GM21723 (cell line): ENCODE results near the gene PDE9A.
"Not testable (repeated sequence)": the region's sequence is repeated elsewhere in the genome, so short reads cannot be mapped to it uniquely, and the experiment has no call there.

Source experiments
- ATAC-seq: cut with Tn5 transposase; IDR thresholded peaks from one replicate; pipeline ENCODE4 v1.9.1; 2021; ENCODE audit warnings: mild to moderate bottlenecking, moderate library complexity; ENCODE audit not compliant: unreplicated experiment

The PDE9A gene

GRCh38 chr21:42624095-42624790, 29.2 kb upstream of the PDE9A start:
- ATAC-seq = no peak

GRCh38 chr21:42624936-42625335, 28.5 kb upstream of the PDE9A start:
- no peak for ATAC-seq

DNA sequence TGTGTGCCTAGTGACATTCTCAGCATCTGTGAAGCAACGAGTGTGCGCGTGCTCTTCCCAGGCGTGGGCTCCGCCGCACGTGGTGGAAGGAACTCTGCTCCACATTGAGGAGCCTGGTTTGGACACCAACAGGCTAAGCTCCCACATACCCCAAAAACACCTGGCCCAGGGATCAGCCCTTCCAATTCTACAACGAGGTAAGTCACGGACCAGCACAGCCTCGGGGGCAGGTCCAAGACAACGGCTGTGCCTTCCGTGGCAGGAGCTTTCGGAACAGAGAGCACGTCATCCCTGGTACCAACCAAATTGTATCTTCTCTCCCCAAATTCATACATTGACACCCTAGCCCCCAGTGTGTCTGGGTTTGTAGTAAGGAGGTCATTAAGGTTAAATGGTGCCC, 27.2 kb upstream of the PDE9A start:
- no peak for ATAC-seq

GRCh38 chr21:42627527-42628289, 25.7 kb upstream of the PDE9A start:
- ATAC-seq = no peak

DNA sequence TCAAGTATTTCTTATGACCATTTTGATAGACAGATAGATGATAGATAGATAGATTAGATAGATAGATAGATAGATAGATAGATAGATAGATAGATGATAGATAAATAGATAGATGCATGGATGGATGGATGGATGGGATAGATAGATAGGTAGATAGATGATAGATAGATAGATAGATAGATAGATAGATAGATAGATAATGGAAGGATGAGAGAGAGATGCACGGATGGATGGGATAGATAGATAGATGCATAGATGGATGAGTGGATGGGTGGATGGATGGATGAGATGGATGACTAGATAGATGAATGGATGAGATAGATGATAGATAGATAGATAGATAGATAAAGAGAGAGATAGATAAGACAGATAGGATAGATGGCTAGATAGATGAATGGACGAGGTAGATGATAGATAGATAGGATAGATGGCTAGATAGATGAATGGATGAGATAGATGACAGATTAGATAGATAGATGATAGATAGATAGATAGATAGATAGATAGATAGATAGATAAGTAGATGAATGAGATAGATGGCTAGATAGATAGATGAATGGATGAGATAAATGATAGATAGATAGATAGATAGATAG, 24.9 kb upstream of the PDE9A start:
- not testable (repeated sequence) for ATAC-seq

- ATAC-seq = no peak
Measured at GRCh38 chr21:42629933-42630589, 23.4 kb upstream of the PDE9A start.

- ATAC-seq = no peak
Measured at GRCh38 chr21:42630626-42631025, 22.8 kb upstream of the PDE9A start.

GRCh38 chr21:42631142-42631541, 22.3 kb upstream of the PDE9A start:
- no peak for ATAC-seq

DNA sequence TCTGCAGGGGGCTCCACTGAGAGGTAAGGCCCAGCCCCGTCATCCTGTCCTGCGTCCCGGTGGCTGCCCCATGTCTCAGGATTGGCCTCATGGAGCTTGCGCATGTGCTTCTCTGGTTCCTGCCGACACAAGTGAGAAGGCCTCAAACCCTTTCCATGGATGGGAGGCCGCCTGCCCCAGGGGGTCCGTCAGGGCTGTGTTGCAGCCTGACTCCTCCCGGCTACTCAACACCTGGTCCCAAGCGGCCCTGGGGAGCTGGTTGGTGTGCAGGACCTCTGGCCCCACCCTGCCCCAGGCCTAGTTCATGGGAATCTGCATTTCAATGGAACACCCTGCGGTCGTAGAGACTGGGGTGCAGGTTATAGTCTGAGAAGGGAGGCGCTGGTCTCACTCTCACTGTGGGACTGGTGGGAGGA, 21.1 kb upstream of the PDE9A start:
- no peak for ATAC-seq

DNA sequence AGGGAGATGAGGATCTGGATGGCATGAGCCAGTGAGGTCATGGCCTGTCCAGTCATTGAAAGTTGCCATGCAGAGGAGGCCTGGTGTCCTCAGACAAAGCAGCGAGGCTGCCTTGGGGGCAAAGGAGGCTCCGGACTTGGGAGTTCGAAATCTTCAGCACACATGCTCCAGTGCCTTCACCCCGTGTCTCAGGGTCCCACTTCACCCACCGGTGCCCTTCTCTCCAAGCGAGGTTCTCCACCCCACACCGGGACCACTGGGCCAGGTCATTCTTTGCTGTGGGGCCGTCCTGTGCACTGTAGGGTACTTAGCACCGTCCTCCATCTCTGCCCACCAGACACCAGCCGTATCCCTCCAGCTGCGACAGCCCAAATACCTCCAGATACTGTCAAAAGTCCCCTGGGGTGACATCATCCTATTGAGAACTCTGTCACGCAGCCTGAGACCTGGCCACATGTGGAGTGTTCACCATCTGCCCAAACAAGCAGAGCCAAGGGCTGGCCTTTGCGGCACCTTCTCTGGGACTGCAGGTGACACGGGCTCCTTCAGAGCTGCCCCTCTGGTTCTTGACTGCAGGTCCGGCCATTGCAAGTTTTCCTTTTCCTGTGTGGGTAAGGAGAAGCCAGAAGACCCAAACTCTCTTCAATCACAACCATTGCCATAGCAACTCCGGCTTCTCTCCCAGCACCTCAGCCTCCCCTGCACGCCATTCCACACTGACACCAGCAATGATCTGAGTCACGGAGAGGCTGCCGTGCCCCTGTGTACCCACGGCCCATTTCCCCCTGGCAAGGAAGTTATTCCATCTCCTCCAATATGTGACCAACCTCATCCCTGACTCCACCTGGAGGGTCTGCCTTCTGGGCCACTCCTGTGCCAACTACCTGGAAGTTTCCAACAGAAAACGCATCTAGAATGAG, 20.4 kb upstream of the PDE9A start:
- ATAC-seq = no peak

- ATAC-seq = no peak
Measured at GRCh38 chr21:42633858-42634257, 19.6 kb upstream of the PDE9A start.

DNA sequence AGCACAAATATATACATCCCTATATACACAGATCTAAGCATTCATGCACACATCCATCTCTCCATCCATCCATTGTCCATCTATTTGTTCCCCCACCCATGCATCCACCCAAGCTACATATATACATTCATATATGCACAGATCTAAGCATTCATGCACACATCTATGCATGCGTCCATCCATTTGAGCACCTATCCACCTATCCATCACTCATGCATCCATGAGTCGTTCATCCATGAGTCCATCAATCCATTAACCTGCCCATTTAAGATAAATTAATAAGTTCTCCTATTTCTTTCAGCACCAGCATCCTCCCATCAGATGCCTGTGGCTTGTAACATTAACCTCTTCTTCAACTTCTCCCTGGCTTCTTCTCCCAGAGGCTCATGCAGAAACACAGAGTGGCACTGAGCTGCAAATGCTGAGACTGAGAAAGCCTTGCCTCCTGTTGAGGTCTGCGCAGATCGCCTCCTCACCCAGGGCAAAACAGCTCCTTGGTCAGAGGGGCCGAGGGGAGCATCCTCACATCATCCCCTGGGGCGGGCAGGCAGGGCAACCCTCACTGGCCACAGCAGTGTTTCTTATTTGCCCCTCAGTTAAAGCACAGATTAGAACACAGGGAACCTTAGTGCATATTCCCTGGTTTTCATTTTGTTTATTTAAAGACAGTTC, 17.4 kb upstream of the PDE9A start:
- ATAC-seq = no peak

DNA sequence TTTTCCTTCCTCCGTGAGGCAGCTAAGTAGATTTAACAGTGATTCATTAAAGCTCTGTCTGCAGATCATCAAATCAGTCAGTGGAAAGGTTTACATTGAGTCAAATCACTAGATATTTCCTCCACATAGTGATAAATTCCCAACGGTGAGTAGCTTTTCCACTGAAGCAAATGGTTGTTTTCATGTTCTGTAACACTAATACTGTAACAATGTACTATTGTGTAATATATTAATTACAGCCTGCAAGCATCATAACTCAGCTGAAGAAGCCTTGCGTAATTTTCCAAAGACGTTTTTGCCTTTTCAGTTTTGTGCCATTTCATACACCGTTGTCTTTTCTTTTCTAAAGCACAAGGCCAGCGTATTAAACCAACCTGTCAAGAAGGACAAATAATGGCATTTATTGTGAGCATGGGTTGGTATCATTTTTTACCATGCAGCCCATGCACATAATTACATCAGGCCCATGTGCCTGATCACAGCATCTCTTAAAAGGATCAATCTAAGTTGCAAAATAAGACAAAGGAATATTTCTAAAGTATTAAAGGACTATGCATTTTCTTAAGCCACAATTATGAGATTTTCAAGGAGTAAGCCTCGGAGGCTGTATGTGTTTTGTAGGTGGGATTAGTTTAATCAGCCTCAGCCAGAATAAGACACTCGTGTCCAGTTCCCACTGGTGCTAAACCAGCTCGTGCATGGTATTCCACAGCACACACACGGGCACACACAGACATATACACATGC, 16.7 kb upstream of the PDE9A start:
- ATAC-seq = no peak

DNA sequence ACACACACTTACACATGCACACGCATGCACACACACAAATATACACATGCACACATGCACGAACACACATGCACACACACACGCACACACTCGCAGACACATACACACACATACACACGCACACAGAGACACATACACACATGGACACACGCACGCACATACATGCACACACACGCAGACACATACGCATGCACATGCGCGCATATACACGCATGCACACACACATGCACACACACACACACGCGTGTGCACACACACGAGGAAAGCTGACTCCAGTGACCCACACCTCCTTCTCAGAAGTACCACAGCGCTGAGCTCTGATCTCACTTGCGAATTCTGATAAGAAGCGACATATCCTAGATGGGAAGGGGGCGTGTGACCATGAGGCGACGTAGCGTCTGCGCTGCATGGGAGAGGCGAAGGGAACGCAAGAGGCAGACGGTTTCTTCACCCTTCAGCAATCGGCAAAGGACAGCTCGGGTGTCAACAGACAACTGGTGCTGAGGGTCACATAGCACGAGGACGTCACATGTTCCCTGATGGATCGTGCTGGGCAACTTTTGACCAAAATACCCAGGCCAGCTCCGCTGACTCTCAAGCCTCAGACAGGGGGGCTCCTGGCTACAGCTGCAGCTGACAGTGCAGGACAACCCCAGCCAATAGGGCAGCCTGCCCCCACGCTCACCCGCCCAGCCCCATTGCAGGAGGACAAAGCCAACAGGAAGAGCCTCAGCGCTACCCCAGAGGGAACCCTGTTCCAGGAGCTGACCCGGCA, 16.0 kb upstream of the PDE9A start:
- ATAC-seq = no peak

DNA sequence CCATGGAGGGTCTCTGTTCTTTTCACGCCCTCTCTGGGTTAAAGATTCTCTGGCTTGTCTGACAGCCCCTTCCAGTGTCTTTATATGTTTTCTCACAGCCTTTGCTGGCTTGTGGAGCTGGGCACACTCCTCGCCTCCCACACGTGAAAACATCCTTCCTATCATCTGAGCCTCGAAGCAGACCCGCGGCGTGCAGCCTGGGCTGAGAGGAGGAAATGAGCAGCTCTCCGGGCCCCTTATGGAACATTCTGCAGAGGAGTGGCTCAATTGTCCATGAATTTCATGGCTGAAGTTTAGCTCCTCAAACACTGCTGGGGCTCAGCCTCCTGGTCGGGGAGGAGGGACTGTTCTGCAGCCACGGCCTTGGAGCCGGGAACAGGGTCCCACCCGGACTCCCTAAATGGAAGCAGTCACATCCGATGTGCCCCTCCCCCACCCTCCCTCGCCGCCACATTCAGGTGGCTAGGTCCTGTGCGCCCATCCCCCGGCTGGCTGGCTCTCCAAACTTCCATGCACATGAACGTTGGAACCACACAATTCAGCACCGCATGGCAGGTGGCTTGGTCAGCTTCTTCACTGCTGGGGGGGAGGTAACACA, 15.1 kb upstream of the PDE9A start:
- no peak for ATAC-seq

- ATAC-seq = no peak
Measured at GRCh38 chr21:42639646-42640152, 13.7 kb upstream of the PDE9A start.

GRCh38 chr21:42640486-42640885, 12.9 kb upstream of the PDE9A start:
- ATAC-seq = no peak
